OCI-LY1 (cell line): ENCODE results near the gene KCNJ1.

Source experiments
- H2AFZ ChIP-seq: fragments of 200-600 bp; sonication (generic), shearing (Covaris generic); 2 replicates; pipeline ENCODE4 v1.6.0; 2014; ENCODE audit warnings: antibody characterized with exemption, mild to moderate bottlenecking, low read length
- H3F3A ChIP-seq: fragments of 200-600 bp; sonication (generic), shearing (Covaris generic); 2 replicates; pipeline ENCODE4 v1.6.0; 2014; ENCODE audit warnings: mild to moderate bottlenecking, antibody characterized with exemption, low read length, moderate library complexity; ENCODE audit not compliant: insufficient read depth
- H3K27ac ChIP-seq: fragments of 200-600 bp; sonication (generic); 2 replicates; pipeline ENCODE4 v1.5.1; 2014; ENCODE audit warnings: low read length, mixed run types, mild to moderate bottlenecking, low read depth; ENCODE audit not compliant: poor library complexity, severe bottlenecking
- H3K27me3 ChIP-seq: fragments of 200-600 bp; sonication (generic); 2 replicates; pipeline ENCODE4 v1.6.0; 2014; ENCODE audit warnings: antibody characterized with exemption, mild to moderate bottlenecking, low read length, moderate library complexity; ENCODE audit not compliant: insufficient read depth
- H3K36me3 ChIP-seq: fragments of 200-600 bp; sonication (generic); 2 replicates; pipeline ENCODE4 v1.6.1; 2014; ENCODE audit warnings: mild to moderate bottlenecking, antibody characterized with exemption, low read length, moderate library complexity, mixed read lengths; ENCODE audit not compliant: insufficient read depth
- H3K4me1 ChIP-seq: fragments of 200-600 bp; sonication (generic); 2 replicates; pipeline ENCODE4 v1.5.1; 2014; ENCODE audit warnings: mild to moderate bottlenecking, low read length, moderate library complexity; ENCODE audit not compliant: insufficient read depth, severe bottlenecking
- H3K4me2 ChIP-seq: fragments of 200-600 bp; sonication (generic), shearing (Covaris generic); 2 replicates; pipeline ENCODE4 v1.6.1; 2014; ENCODE audit warnings: low read length
- H3K4me3 ChIP-seq: fragments of 200-600 bp; sonication (generic); 2 replicates; pipeline ENCODE4 v1.5.1; 2014; ENCODE audit warnings: low read length, low read depth, mild to moderate bottlenecking, mixed read lengths; ENCODE audit not compliant: poor library complexity, severe bottlenecking
- H3K79me2 ChIP-seq: fragments of 200-600 bp; shearing (Covaris generic); 2 replicates; pipeline ENCODE4 v1.6.1; 2016; ENCODE audit warnings: mixed run types, low read length, mixed read lengths; ENCODE audit not compliant: insufficient read depth
- H3K9ac ChIP-seq: fragments of 200-600 bp; sonication (generic), shearing (Covaris generic); 2 replicates; pipeline ENCODE4 v1.6.1; 2014; ENCODE audit warnings: mild to moderate bottlenecking, low read length, mixed read lengths
- H3K9me2 ChIP-seq: fragments of 200-600 bp; sonication (generic), shearing (Covaris generic); 2 replicates; pipeline ENCODE4 v1.6.1; 2014; ENCODE audit warnings: low read depth, mild to moderate bottlenecking, low read length, mixed read lengths
- H3K9me3 ChIP-seq: fragments of 200-600 bp; shearing (Covaris generic); 2 replicates; pipeline ENCODE4 v1.6.1; 2014; ENCODE audit warnings: low read length, mixed read lengths
- H4K20me1 ChIP-seq: fragments of 200-600 bp; sonication (generic), shearing (Covaris generic); 2 replicates; pipeline ENCODE4 v1.6.0; 2016; ENCODE audit warnings: mild to moderate bottlenecking, low read length; ENCODE audit not compliant: insufficient read depth
- CTCF ChIP-seq: fragments of 200-600 bp; sonication (generic), shearing (Covaris generic); IDR thresholded peaks from 2 replicates; pipeline ENCODE4 v1.5.1; 2017; ENCODE audit warnings: mild to moderate bottlenecking, antibody characterized with exemption, low read length, moderate library complexity, mixed read lengths
- EZH2 ChIP-seq: fragments of 200-600 bp; sonication (generic), shearing (Covaris generic); IDR thresholded peaks from 2 replicates; pipeline ENCODE4 v1.8.0; 2017; ENCODE audit warnings: borderline replicate concordance, mixed run types, mild to moderate bottlenecking, antibody characterized with exemption, low read length, moderate library complexity, mixed read lengths

KCNJ1 gene

GRCh38 chr11:128909438-128910125 lies 42.5 kb upstream of the KCNJ1 start:
- Histone ChIP-seq H3F3A (no peaks in the 10 kb centered on the region), H3K4me3 (no peak overlapping the region), H3K79me2 (no peaks in the 10 kb centered on the region), H3K4me2 (no peak overlapping the region), H2AFZ (no peak overlapping the region), H3K9me2 (no peaks in the 10 kb centered on the region), H3K27me3 (no peaks in the 10 kb centered on the region), H3K9me3 (no peaks in the 10 kb centered on the region), H4K20me1 (no peaks in the 10 kb centered on the region), H3K36me3 (no peaks in the 10 kb centered on the region), H3K9ac (no peak overlapping the region), H3K4me1 (no peaks in the 10 kb centered on the region), H3K27ac (no peak overlapping the region)
- no peak for TF ChIP-seq EZH2
- TF ChIP-seq CTCF, result no peak

DNA sequence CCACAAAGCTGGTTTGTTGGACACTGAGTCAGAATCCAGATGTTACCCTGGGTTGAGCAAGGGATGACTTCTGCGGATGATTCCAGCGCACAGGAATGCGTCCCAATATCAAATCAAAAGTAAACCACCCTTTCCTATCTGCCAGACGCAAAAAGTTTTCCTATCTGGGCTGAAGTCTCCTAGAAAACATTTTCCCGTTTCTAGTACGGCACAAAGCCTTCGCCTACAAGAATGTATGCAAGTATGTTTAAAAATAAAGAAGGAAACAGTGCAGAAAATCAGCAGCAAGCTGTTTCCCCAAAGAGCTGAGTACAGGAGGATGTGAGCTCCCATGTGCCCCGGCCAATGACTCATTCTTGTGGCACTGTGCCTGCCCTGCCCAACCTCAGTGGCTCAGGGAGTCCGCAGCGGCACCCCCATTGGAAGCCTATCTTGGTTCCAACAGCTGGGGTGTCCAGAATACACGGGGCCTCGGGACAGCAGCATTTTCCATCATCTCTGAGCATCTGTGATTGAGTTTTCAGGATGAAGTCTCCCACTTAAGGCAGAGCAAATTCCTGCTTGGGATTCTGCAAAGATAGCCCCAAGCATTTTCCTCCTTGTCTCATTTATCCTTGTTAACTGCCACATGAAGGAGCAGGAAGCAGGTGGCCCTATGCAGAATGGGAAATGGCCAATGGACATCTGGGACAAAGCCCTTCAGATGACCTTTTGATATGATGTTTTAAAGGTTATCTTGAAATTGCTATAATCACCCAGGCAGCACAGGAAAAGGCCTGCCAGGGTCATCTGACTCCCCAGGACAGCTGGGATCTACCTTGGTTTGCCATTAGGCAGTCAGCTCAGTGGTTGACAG lies 41.5 kb upstream of the KCNJ1 start:
- no peak overlapping the region for H3K4me2 ChIP-seq
- H3K79me2 ChIP-seq, result no peaks in the 10 kb centered on the region
- no peak for TF ChIP-seq EZH2
- no peak for TF ChIP-seq CTCF
- no peaks in the 10 kb centered on the region for H3F3A ChIP-seq
- no peak overlapping the region for H3K27ac ChIP-seq
- no peaks in the 10 kb centered on the region for H3K36me3 ChIP-seq
- H4K20me1 ChIP-seq, result no peaks in the 10 kb centered on the region
- H2AFZ ChIP-seq, result no peak overlapping the region
- H3K9ac ChIP-seq, result no peak overlapping the region
- H3K27me3 ChIP-seq, result no peaks in the 10 kb centered on the region
- no peak overlapping the region for H3K4me3 ChIP-seq
- no peaks in the 10 kb centered on the region for H3K9me3 ChIP-seq
- H3K9me2 ChIP-seq, result no peaks in the 10 kb centered on the region
- H3K4me1 ChIP-seq, result no peaks in the 10 kb centered on the region

GRCh38 chr11:128907585-128907984 lies 40.5 kb upstream of the KCNJ1 start:
- Histone ChIP-seq H3K4me1 (no peaks in the 10 kb centered on the region), H3K79me2 (no peaks in the 10 kb centered on the region), H3K27me3 (0 out of 2 replicates have a peak, but pooled peaks cover under 1% of the 10 kb centered on the region), H3K9ac (no peak overlapping the region), H3K36me3 (no peaks in the 10 kb centered on the region), H3K4me2 (no peak overlapping the region), H3F3A (no peaks in the 10 kb centered on the region), H3K27ac (no peak overlapping the region), H4K20me1 (no peaks in the 10 kb centered on the region), H3K9me2 (no peaks in the 10 kb centered on the region), H3K4me3 (no peak overlapping the region), H3K9me3 (no peaks in the 10 kb centered on the region), H2AFZ (no peak overlapping the region)
- TF ChIP-seq CTCF, result no peak
- no peak for TF ChIP-seq EZH2
